GM20000 (cell line): Measurements from ENCODE around the gene ADAMTSL2.

Experiments used
- DNase-seq: peaks from one replicate; pipeline ENCODE4 v3.0.0; 2012; ENCODE audit warnings: low spot score
- CTCF ChIP-seq: IDR thresholded peaks from 2 replicates; pipeline ENCODE4 v1.5.1; 2012; ENCODE audit warnings: mild to moderate bottlenecking, control low read depth; ENCODE audit errors: extremely low read depth, missing control alignments

The ADAMTSL2 gene

DNA sequence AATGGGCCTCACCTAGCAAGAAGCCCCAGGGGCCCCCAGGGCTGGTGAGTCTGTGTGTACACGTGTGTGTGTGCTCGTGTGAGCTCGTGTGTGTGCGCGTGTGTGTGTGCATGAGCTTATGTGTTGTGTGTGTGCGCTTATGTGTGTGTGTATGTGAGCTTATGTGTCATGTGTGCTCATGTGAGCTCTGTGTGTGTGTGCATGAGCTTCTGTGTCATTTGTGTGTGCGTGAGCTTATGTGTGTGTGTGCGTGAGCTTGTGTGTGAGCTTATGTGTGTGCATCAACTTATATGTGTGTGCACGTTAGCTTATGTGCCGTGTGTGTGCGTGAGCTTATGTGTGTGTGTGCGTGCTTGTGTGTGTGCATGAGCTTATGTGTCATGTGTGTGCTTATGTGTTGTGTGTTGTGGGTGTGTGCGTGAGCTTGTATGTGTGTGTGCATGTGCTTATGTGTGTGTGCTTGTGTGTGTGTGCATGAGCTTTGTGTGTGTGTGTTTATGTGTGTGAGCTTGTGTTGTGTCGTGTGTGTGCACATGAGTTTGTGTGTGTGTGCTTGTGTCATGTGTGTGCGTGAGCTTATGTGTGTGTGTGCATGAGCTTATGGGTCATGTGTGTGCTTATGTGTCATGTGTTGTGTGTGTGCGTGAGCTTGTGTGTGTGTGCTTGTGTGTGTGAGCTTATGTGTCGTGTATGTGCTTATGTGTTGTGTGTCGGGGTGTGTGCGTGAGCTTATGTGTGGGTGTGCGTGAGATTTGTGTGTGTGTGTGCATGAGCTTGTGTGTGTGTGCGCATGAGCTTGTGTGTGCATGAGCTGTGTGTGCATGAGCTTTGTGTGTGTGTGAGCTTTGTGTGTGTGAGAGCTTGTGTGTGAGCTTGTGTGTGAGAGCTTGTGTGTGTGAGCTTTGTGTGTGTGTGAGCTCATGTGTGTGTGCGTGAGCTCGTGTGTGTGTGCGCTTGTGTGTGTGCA lies 38.9 kb upstream of the ADAMTSL2 start:
- DNase-seq, result no peak
- TF ChIP-seq CTCF, result no peak

- TF ChIP-seq CTCF, result no peak
- no peak for DNase-seq
These were observed 37.4 kb upstream of the ADAMTSL2 start for GRCh38 chr9:133496861-133497842.

DNA sequence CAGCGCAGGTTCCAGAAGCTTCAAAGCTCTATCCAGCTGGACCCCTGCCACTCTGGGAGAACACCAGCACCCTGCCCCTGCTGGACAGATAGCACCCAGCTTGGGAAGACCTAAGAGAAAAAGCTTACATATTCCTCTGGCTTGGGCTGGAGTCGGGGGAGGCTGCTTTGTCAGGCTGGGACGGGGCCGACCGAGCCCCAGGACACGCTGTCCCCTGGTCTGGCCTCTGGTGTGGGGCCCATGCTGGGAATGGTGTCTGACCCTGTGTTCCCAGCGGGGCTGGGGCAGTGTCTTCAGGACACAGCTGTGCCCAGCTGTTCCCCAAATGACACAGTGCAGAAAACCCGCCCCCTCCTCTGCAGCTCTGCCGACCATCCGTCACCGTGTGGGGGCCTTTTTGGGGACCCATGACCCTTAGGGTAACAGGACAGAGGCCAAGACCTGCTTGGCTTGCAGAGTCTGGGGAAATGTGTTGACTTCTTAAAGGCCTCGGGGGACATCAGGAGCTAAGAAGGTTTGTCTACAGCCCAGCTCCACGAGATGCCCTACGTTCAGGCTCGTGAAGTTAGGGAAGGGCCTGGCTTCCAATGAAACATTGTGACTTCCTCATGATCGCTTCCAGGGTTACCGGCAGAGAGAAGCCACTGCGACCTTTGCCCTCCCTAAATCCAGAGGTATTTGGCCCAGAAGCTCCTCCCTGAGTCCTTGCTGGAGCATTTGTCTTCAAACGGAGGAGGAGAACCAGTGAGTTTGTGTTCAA lies 35.2 kb upstream of the ADAMTSL2 start:
- TF ChIP-seq CTCF, result no peak
- no peak for DNase-seq

DNA sequence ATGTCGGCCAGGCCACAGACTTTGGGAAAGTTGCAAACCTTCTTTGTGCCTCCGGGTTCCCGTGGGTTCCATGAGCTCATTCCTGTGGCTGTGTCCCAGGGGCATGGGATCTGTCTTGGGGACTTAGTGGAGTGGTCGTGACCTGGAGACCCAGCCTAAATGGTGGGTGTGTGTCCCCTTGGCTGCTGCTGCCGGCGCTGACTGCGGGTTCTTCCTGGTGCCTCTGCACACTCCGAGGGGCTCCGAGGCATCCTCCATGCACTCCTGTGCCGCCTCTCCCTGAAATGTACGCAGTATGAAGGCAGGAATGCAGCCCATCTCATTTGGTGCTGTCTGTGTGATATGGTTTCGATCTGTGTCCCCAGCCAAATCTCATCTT lies 34.6 kb upstream of the ADAMTSL2 start:
- TF ChIP-seq CTCF, result no peak
- DNase-seq, result no peak

GRCh38 chr9:133502112-133502511 lies 32.4 kb upstream of the ADAMTSL2 start:
- no peak for DNase-seq
- no peak for TF ChIP-seq CTCF

DNA sequence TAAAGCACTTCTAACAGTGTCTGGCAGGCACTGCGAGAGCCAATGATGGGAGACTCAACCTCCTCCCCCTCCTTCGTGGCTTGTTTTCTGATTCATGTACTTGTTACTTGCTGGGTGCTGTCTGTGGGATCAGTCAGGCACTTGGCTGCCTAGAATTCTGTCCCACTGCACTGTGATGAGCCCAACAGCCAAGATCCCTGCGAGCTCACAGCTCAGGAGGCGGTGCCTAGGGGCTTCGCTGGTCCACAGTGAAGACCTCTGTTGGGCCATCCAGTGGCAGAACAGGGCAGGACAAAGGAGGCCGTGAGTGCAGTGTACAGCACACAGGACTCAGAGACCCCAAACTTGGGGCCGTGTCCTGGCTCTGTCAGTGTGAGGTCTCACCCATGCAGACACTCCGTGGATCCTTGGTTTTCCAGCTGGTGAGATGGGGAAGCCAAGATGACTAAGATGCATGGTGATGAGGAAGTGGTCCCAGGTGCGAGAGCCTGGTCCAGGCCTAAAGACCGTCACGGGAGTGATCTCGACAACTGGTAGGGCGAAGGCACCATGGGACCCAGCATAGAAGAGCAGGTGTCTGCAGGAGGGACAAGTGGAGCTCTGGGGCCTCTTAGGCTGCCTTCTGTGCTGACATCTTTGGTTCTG lies 29.2 kb upstream of the ADAMTSL2 start:
- TF ChIP-seq CTCF, result no peak
- DNase-seq, result no peak
